KOPT-K1 (cell line): ENCODE data around the gene DYNLT2.
A peak's percentile ranks its signal among the peaks of the same experiment; 100 is the strongest.

Experiments
- H3K27ac ChIP-seq: fragments of 200-600 bp; sonication (generic); 2 replicates; pipeline ENCODE4 v1.5.1; 2016; ENCODE audit warnings: antibody characterized with exemption, mild to moderate bottlenecking, low read depth, low read length; ENCODE audit not compliant: poor library complexity, severe bottlenecking
- H3K36me3 ChIP-seq: fragments of 200-600 bp; sonication (generic); 2 replicates; pipeline ENCODE4 v1.5.1; 2017; ENCODE audit warnings: antibody characterized with exemption, mild to moderate bottlenecking, low read length, moderate library complexity; ENCODE audit not compliant: insufficient read depth
- H3K9me3 ChIP-seq: fragments of 200-600 bp; sonication (generic); 2 replicates; pipeline ENCODE4 v1.5.1; 2017; ENCODE audit warnings: antibody characterized with exemption, low read length, mild to moderate bottlenecking; ENCODE audit not compliant: insufficient read depth, poor library complexity, severe bottlenecking

Gene DYNLT2

GRCh38 chr6:169726049-169726400 lies 25.3 kb downstream of the DYNLT2 start:
- Histone ChIP-seq H3K9me3 (no peaks in the 10 kb centered on the region), H3K27ac (no peak overlapping the region), H3K36me3 (no peaks in the 10 kb centered on the region)

- peak overlapping the region; percentile 35 for H3K27ac ChIP-seq
- H3K36me3 ChIP-seq: peaks cover 2% of the 10 kb centered on the region; the same call in 1 of the 2 replicates
- no peaks in the 10 kb centered on the region for H3K9me3 ChIP-seq
Observed at GRCh38 chr6:169725125-169726048, 26.0 kb downstream of the DYNLT2 start.

GRCh38 chr6:169724494-169725124 lies 26.8 kb downstream of the DYNLT2 start, which contains the start of gene PHF10:
Gene PHF10, minus strand, starts transcription at chr6:169724500. Its CDS starts 569 bp downstream, at chr6:169723931.
- Histone ChIP-seq H3K36me3 (peaks cover 7% of the 10 kb centered on the region; the same call in 1 of the 2 replicates), H3K27ac (peak within 1 kb of the TSS; percentile 65)

GRCh38 chr6:169723991-169724493 lies 27.3 kb downstream of the DYNLT2 start:
- peaks cover 10% of the 10 kb centered on the region; the same call in 1 of the 2 replicates for H3K36me3 ChIP-seq
- no peaks in the 10 kb centered on the region for H3K9me3 ChIP-seq
- peak overlapping the region; percentile 42 for H3K27ac ChIP-seq

More at GRCh38 chr6:169724494-169725124, 26.8 kb downstream of the DYNLT2 start, which contains the start of gene PHF10:
- no peaks in the 10 kb centered on the region for H3K9me3 ChIP-seq

- Histone ChIP-seq H3K27ac (peak overlapping the region; percentile 65), H3K36me3 (peaks cover 12% of the 10 kb centered on the region)
Observed at GRCh38 chr6:169723200-169723909, 28.0 kb downstream of the DYNLT2 start.

GRCh38 chr6:169722362-169723199 lies 28.8 kb downstream of the DYNLT2 start:
- H3K9me3 ChIP-seq: no peaks in the 10 kb centered on the region
- peak overlapping the region; percentile 65 for H3K27ac ChIP-seq
- peaks cover 20% of the 10 kb centered on the region for H3K36me3 ChIP-seq

More at GRCh38 chr6:169723200-169723909, 28.0 kb downstream of the DYNLT2 start:
- no peaks in the 10 kb centered on the region for H3K9me3 ChIP-seq

- H3K36me3 ChIP-seq: peaks cover 42% of the 10 kb centered on the region
Observed at GRCh38 chr6:169720207-169720855, 31.0 kb downstream of the DYNLT2 start.

GRCh38 chr6:169719117-169719516 lies 32.3 kb downstream of the DYNLT2 start:
- H3K36me3 ChIP-seq: peaks cover 54% of the 10 kb centered on the region
- H3K9me3 ChIP-seq: no peaks in the 10 kb centered on the region
- no peak overlapping the region for H3K27ac ChIP-seq

More at GRCh38 chr6:169720207-169720855, 31.0 kb downstream of the DYNLT2 start:
- H3K9me3 ChIP-seq: no peaks in the 10 kb centered on the region
- no peak overlapping the region for H3K27ac ChIP-seq

- peaks cover 88% of the 10 kb centered on the region for H3K36me3 ChIP-seq
- no peak overlapping the region for H3K27ac ChIP-seq
- no peaks in the 10 kb centered on the region for H3K9me3 ChIP-seq
Observed at GRCh38 chr6:169714595-169714994, 36.8 kb downstream of the DYNLT2 start.

- no peak overlapping the region for H3K27ac ChIP-seq
- H3K36me3 ChIP-seq: peaks cover 89% of the 10 kb centered on the region
- no peaks in the 10 kb centered on the region for H3K9me3 ChIP-seq
Observed at GRCh38 chr6:169714178-169714577, 37.2 kb downstream of the DYNLT2 start.

GRCh38 chr6:169710009-169710408 lies 41.4 kb downstream of the DYNLT2 start:
- H3K27ac ChIP-seq: no peak overlapping the region
- no peaks in the 10 kb centered on the region for H3K9me3 ChIP-seq
- peaks cover 92% of the 10 kb centered on the region for H3K36me3 ChIP-seq

- Histone ChIP-seq H3K36me3 (peaks cover 92% of the 10 kb centered on the region), H3K9me3 (no peaks in the 10 kb centered on the region), H3K27ac (no peak overlapping the region)
Observed at GRCh38 chr6:169709293-169709692, 42.1 kb downstream of the DYNLT2 start.

- Histone ChIP-seq H3K9me3 (no peaks in the 10 kb centered on the region), H3K27ac (no peak overlapping the region), H3K36me3 (peaks cover 95% of the 10 kb centered on the region)
Observed at GRCh38 chr6:169707772-169708171, 43.6 kb downstream of the DYNLT2 start.
